HG02588 (cell line): ENCODE measurements around the gene RYK.
"Not testable (repeated sequence)": the region's sequence is repeated elsewhere in the genome, so short reads cannot be mapped to it uniquely, and the experiment has no call there.

Source experiments
- ATAC-seq: cut with Tn5 transposase; IDR thresholded peaks from one replicate; pipeline ENCODE4 v1.9.1; 2021; ENCODE audit warnings: mild to moderate bottlenecking, moderate library complexity; ENCODE audit not compliant: unreplicated experiment

RYK gene

GRCh38 chr3:134255404-134255803, 4.7 kb upstream of the RYK start:
- ATAC-seq = no peak

DNA sequence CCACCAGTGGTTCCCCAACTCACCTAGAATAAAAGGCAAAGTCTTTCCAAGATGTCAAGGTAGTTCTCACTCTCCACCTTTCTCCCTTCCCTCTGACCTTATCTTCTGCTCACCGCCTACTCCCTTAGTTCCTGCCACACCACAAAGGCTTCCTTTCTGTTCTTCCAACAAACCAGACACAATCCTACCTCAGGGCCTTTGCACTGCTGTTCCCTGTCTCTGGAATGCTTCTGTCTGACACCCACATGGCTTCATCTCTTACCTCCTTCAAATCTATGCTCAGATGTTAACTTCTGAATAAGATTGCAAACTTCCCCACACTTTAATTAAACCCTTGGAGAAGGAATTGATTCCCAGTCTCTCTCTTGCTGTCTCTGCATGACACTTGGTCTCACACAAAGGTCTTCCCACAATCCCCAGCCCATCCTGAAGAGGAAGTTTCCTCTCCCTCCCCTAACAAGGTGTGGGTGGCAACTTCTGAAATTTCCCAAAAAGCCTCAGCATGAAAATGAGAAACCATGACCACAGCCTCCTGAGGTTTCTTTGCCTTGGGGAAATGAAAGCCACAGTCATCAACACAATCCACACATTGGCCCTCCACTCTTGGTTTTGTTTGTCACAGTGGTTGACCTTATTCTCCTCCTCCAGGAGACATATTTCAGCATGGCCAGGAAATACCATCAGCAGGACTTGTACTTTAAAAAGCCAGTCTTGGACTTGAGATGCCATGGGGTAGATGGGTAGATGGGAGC, 3.0 kb upstream of the RYK start:
- no peak for ATAC-seq

DNA sequence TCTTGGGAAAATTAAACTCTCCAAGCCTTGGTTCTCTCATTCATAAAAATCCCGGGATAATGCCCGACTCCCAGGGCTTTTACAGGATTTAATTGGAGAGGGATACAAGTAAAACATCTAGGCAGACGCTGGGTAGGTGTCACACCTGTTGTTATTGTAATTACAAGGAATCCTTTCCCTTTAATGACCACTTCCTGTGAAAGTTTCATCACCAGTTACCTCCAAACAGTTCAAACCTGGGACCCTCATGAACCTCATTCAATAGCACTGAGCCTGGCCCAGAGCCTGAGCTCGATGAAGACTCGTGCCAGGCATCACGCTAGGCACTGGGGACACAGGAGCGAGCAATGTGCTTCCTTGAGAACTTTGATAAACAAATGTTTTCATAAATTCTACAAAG, 2.1 kb upstream of the RYK start:
- no peak for ATAC-seq

- ATAC-seq = no peak
Measured at GRCh38 chr3:134251731-134252391, 1.2 kb upstream of the RYK start.

DNA sequence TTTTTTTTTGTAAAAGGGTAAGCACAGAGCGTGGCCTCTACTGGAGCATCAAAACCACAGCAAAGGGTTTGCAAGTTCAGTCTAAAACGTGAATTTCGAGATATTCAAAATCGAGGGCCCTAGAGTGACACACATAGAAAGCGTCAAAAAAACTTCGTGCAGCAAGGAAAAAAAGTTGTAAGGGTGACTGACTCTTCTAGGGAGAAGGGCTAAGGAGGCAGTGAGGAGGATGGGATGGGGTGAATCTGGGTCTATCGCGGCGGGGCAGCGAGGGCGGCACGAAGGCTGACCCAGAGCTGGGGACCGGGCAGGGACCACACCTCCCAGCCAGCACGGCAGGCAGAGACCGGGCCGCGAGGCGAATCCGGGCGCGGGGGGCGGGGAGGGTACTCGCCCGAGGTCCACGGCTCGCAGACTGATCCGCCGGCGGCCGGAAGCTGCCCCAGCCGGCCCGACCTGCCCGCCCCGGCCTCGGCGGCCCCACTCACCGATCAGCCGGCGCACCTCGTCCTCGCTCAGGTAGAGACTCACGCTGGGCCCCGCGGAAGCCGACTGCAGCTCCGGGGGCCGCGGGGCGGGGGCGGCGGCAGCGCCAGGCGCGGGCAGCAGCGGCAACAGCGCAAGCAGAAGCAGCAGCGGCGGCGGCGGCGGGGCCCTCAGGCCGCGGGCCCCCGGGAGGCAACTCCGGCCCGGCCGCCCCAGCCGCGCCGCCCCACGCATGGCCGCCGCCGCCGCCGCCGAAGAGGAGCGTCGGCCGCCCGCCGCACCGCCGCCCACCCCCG, 533 bp downstream of the RYK start:
- ATAC-seq = peak; percentile 50

- ATAC-seq = no peak
Measured at GRCh38 chr3:134249296-134249841, 1.3 kb downstream of the RYK start.

- ATAC-seq = no peak
Measured at GRCh38 chr3:134244921-134245320, 5.7 kb downstream of the RYK start.

- no peak for ATAC-seq
Measured at GRCh38 chr3:134242649-134243617, 7.7 kb downstream of the RYK start.

- peak; percentile 48 for ATAC-seq
Measured at GRCh38 chr3:134239538-134239937, 11.1 kb downstream of the RYK start.

GRCh38 chr3:134237454-134238145, 13.1 kb downstream of the RYK start:
- ATAC-seq = no peak

GRCh38 chr3:134236505-134237170, 14.0 kb downstream of the RYK start:
- peak; percentile 69 for ATAC-seq

DNA sequence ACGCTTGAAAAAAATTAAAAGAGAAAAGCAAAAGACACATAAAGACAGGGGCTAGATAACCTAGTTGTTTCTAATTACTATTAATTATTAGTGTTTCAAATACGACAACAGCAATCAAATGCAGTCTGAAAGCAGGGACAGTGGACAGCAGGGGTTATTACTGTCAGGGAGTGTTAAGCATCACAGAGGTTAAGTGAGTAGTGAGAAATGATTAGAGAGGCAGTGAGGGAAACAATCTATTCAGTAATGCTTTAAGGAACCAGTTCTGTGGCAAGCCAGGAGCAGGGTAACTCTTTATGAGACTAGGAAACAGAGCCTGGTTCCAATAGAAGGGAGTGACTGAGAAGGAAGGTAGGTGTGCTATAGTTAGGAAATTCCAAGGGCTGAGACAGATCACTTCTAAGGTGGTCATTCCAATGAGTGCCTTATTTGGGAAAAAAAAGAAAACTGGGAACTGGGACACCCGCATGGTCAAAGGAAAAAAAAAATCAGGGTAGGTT, 15.0 kb downstream of the RYK start:
- ATAC-seq = no peak

GRCh38 chr3:134232951-134233350, 17.7 kb downstream of the RYK start:
- no peak for ATAC-seq

- no peak for ATAC-seq
Measured at GRCh38 chr3:134232151-134232550, 18.5 kb downstream of the RYK start.

GRCh38 chr3:134231131-134231530, 19.5 kb downstream of the RYK start:
- no peak for ATAC-seq

GRCh38 chr3:134229038-134229437, 21.6 kb downstream of the RYK start:
- no peak for ATAC-seq

DNA sequence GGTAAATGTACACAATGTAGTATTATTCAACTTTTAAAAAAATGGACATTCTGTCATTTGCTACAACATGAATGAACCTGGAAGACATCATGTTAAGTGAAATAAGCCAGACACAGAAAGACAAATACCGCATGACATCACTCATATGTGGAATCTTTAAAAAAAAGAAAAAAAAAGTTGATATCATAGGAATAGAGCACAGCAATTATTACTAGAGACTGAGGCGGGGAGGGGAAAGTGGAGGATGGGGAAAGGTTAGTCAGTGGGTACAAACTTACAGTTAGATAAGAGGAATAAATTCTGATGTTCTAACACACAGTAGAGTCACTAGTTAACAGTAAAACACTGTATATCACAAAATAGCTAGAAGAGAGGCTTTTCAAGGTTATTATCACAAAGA, 22.2 kb downstream of the RYK start:
- ATAC-seq = no peak

GRCh38 chr3:134228035-134228434, 22.6 kb downstream of the RYK start:
- no peak for ATAC-seq

DNA sequence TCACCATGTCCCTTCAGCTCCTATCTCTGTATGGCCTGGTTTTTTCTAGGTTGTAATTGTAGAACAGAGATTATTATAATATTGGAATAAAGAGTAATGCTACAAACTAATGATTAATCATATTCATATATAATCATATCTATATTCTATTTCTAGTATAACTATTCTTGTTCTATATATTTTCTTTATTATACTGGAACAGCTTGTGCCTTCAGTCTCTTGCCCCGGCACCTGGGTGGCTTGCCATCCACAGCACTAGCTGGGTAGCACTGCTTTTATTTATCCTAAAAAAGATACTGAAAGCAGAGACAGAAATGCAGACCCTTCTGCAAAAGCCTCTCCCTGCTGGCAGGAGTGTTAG, 25.9 kb downstream of the RYK start:
- not testable (repeated sequence) for ATAC-seq
